Thoracic aorta (tissue), 2 donors: ENCODE data around the gene TOP1. TPM values are rescaled to one million over a fixed set of nuclear protein-coding genes. Genes with fewer than 3 reads are reported as not detected.
A peak's percentile ranks its signal among the peaks of the same experiment; 100 is the strongest.

Experiments
- ATAC-seq: fragments of 150-250 bp; one replicate; pipeline ENCODE4 v1.8.0; 2017; ENCODE audit warnings: low read depth; ENCODE audit not compliant: insufficient number of reproducible peaks, low FRiP score
- DNase-seq: peaks from one replicate; pipeline ENCODE4 v3.0.0-alpha.2; 2020; ENCODE audit warnings: low spot score
- H3K27ac ChIP-seq, 2 donors: fragments of 200-600 bp; sonication (generic); 1 replicate in 1 of 2; 2 replicates in 1 of 2; pipeline ENCODE4 v1.5.1; 2016; ENCODE audit warnings: mild to moderate bottlenecking in 2 of 2, moderate library complexity in 2 of 2
- H3K27me3 ChIP-seq: fragments of 200-600 bp; sonication (generic); replicated peaks from 2 replicates; pipeline ENCODE4 v1.6.0; 2016; ENCODE audit warnings: mild to moderate bottlenecking; ENCODE audit not compliant: insufficient read depth
- H3K36me3 ChIP-seq: fragments of 200-600 bp; sonication (generic); one replicate; pipeline ENCODE4 v1.5.1; 2016
- H3K4me1 ChIP-seq, 2 donors: fragments of 200-600 bp; sonication (generic); 1 replicate in 1 of 2; 2 replicates in 1 of 2; pipeline versions ENCODE4 v1.5.1 to v1.6.0; 2016; ENCODE audit warnings: low read depth in 2 of 2, mild to moderate bottlenecking in 1 of 2; ENCODE audit not compliant: control insufficient read depth in 1 of 2
- H3K4me3 ChIP-seq: fragments of 200-600 bp; sonication (generic); 2 replicates; pipeline ENCODE4 v1.5.1; 2016; ENCODE audit warnings: mild to moderate bottlenecking
- H3K9me3 ChIP-seq: fragments of 200-600 bp; sonication (generic); 2 replicates; pipeline ENCODE4 v1.5.1; 2016
- CTCF ChIP-seq: fragments of 200-600 bp; sonication (generic); IDR thresholded peaks from one replicate; pipeline ENCODE4 v1.5.1; 2019; ENCODE audit warnings: antibody characterized with exemption
- total RNA-seq, 2 donors: library from RNA; depleted of rRNA; stranded (reverse); fragments of >200 nt; gene quantifications; one replicate each; pipeline versions ENCODE4 v1.1.0 to v1.2.3, GENCODE V29; 2016

Gene TOP1
- total RNA-seq, 2 donors from 2014 or later = 17.3 to 35.4 TPM

DNA sequence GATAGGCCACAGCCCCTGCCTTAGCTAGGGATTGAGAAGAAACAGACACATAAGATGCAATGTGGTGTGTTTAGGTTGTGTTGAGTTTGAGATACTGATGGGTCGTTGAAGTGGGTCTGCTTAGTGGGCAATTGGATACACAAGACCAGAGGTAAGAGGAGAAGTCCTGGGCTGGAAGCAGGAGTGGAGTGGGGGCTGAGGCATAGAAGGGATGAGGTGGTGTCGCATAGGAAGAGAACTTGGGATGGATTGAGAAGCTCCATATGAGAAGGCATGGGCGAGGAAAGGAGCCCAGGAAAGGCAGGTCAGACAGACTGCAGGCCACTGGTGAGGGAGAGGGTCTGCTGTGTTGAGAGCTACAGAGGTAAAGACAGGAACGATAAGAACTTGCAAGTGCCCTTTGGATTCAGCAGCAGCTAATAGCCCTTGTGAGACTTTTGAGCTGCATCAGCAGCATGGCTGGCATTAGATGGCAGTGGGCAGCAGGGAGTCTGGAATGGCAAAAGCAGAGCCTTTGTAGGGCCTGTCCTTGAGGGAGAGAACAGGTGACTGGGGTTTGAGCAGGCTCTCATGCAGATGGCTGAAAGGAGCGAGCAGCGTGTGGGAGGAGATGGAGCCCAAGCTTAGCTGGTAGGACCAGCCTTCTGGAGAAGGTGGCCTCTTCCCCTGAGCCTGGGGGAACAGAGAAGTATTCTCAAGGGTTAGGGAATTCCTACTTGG lies 141.9 kb downstream of the TOP1 start:
- no peak for DNase-seq
- Histone ChIP-seq H3K9me3 (no peaks in the 10 kb centered on the region), H3K36me3 (peaks cover 40% of the 10 kb centered on the region), H3K27me3 (no peaks in the 10 kb centered on the region), H3K4me1 (peaks cover 14 to 37% of the 10 kb centered on the region in 2 donors), H3K27ac (peak overlapping the region in 1 of 2 donors; percentile 23), H3K4me3 (no peak overlapping the region)
- no peak for ATAC-seq
- no peak for TF ChIP-seq CTCF

GRCh38 chr20:41171736-41172295 lies 143.2 kb downstream of the TOP1 start:
- Histone ChIP-seq H3K27me3 (no peaks in the 10 kb centered on the region), H3K4me1 (peaks cover 26 to 50% of the 10 kb centered on the region in 2 donors), H3K36me3 (peaks cover 27% of the 10 kb centered on the region), H3K4me3 (no peak overlapping the region), H3K9me3 (no peaks in the 10 kb centered on the region), H3K27ac (peak overlapping the region; percentile 70 to 95)
- DNase-seq (no peak), ATAC-seq (no peak)
- TF ChIP-seq CTCF = no peak

DNA sequence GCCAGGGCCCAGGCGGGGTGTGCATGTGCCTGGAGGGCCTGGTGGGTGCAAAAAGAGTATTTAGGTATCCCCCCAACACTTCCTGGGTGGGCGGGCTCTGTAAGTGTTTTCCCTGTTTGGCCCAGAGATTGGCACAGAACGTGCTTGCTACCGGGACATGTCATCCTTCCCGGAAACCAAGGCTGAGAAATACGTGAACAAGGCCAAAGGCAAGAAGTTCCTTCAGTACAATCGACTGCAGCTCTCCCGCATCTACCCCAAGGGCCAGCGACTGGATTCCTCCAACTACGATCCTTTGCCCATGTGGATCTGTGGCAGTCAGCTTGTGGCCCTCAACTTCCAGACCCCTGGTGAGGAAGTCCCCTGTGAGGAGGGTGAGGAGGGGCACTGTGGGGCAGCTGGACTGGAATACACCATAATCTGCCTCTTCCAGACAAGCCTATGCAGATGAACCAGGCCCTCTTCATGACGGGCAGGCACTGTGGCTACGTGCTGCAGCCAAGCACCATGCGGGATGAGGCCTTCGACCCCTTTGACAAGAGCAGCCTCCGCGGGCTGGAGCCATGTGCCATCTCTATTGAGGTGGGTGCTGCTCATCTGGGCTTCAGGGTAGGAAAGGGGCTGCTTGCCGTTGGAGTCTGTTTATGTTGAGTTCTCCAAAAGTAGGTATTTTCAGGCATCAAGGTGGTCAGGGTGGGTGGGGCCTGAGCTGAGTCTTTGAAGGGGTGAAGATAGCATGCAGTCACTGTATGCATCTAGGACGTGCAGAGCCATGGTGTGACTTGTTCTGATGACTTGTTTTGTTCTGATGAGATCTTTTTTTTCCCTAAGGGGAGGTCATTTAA lies 143.9 kb downstream of the TOP1 start:
- no peak for DNase-seq
- peaks cover 33 to 57% of the 10 kb centered on the region in 2 donors for H3K4me1 ChIP-seq

DNA sequence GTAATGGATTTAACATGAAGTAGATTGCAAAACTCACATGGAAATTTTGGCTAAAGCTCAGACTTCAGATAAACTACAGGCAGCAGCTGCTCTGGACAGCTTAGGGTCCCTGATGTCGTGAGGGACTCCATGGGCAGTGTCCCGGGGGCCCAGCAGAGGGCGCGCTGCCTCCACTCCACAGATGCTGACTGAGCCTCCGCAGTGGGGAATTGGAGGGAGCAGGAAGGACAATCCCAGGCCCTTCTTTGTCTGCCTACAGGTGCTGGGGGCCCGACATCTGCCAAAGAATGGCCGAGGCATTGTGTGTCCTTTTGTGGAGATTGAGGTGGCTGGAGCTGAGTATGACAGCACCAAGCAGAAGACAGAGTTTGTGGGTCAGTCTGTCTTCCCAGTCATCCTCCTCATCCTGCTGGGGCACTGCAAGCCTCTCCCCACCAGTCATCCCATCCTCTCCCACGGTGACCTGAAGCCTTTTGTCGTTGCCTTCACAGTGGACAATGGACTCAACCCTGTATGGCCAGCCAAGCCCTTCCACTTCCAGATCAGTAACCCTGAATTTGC lies 144.6 kb downstream of the TOP1 start:
- peaks cover 38 to 64% of the 10 kb centered on the region in 2 donors for H3K4me1 ChIP-seq
- H3K27ac ChIP-seq = peak overlapping the region; percentile 84 to 95
- H3K4me3 ChIP-seq = no peak overlapping the region
- no peaks in the 10 kb centered on the region for H3K9me3 ChIP-seq
- H3K36me3 ChIP-seq = peaks cover 14% of the 10 kb centered on the region
- H3K27me3 ChIP-seq = no peaks in the 10 kb centered on the region
- peak; percentile 93 for TF ChIP-seq CTCF
- peak; percentile 51 for DNase-seq
- ATAC-seq = peak; percentile 40

More for the DNA sequence above, 143.9 kb downstream of the TOP1 start:
- Histone ChIP-seq H3K27me3 (no peaks in the 10 kb centered on the region), H3K36me3 (peaks cover 21% of the 10 kb centered on the region), H3K27ac (peak overlapping the region; percentile 70 to 95), H3K4me3 (no peak overlapping the region), H3K9me3 (no peaks in the 10 kb centered on the region)
- ATAC-seq = no peak
- no peak for TF ChIP-seq CTCF
